Activated CD4-positive, alpha-beta T cell treated with anti-CD3 and anti-CD28 coated beads, Interleukin-2, amount 10 ng/mL, durations not matched to agents 24 days and 14 days (primary cell): ENCODE measurements around the gene GABRG3. TPM values are rescaled to one million over a fixed set of nuclear protein-coding genes. Genes with fewer than 3 reads are reported as not detected.

Source experiments
- DNase-seq: peaks from one replicate; pipeline ENCODE4 v3.0.0; 2022
- H3K27ac Mint-ChIP-seq: one replicate; pipeline ENCODE4 v1.8.0; 2022; ENCODE audit warnings: mild to moderate bottlenecking, mixed read lengths
- H3K27me3 Mint-ChIP-seq: one replicate; pipeline ENCODE4 v1.8.0; 2022; ENCODE audit warnings: mixed read lengths
- H3K36me3 Mint-ChIP-seq: one replicate; pipeline ENCODE4 v1.8.0; 2022; ENCODE audit warnings: low read depth, mild to moderate bottlenecking, mixed read lengths
- H3K4me1 Mint-ChIP-seq: one replicate; pipeline ENCODE4 v1.8.0; 2021; ENCODE audit warnings: mixed read lengths
- H3K4me3 Mint-ChIP-seq: one replicate; pipeline ENCODE4 v1.8.0; 2022; ENCODE audit warnings: mild to moderate bottlenecking, moderate library complexity, mixed read lengths
- H3K9me3 Mint-ChIP-seq: one replicate; pipeline ENCODE4 v1.8.0; 2021; ENCODE audit warnings: mixed read lengths
- intact Hi-C: fragments of 100-400 bp; cut with micrococcal nuclease; formaldehyde crosslinking; loops from one replicate; pipeline ENCODE4 v1.15.1; 2023
- total RNA-seq: library from RNA; stranded (reverse); gene quantifications from 2 replicates; pipeline ENCODE4 v1.2.3, GENCODE V29; 2022

The GABRG3 gene
- total RNA-seq, 1 donor from 2014 or later: not detected

- no peak for DNase-seq
- H3K27ac Mint-ChIP-seq: no peak overlapping the region
- peaks cover 3% of the 10 kb centered on the region for H3K9me3 Mint-ChIP-seq
- no peaks in the 10 kb centered on the region for H3K36me3 Mint-ChIP-seq
- H3K4me1 Mint-ChIP-seq: no peaks in the 10 kb centered on the region
- H3K4me3 Mint-ChIP-seq: no peak overlapping the region
- no peaks in the 10 kb centered on the region for H3K27me3 Mint-ChIP-seq
- intact Hi-C loops: no loop called here
Measured at GRCh38 chr15:27293607-27294006, 322.6 kb downstream of the GABRG3 start.

GRCh38 chr15:27317736-27318135 is 346.8 kb downstream of the GABRG3 start:
- Mint-ChIP-seq H3K36me3 (no peaks in the 10 kb centered on the region), H3K27me3 (no peaks in the 10 kb centered on the region), H3K4me3 (no peak overlapping the region), H3K27ac (no peak overlapping the region), H3K4me1 (no peaks in the 10 kb centered on the region), H3K9me3 (peaks cover 9% of the 10 kb centered on the region)
- DNase-seq: no peak
- intact Hi-C loops: no loop called here

DNA sequence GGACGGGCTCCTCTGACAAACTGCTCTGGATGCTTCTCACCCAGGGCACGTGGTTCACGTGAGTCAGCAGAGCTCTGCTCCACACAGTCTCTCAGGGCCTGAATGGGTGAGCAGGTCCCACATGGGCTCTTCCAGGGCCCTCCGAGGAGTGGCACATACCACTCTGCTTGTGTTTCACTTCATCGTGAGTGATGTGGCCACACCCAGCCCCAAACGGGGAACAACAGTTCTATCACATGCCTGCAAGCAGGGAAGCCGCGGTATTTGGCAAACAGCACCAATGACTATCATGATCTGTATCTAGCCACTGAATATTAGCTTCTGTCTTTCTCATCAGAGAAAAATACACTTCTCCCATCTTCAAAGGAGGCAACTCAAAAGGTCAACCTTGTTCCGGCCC is 352.8 kb downstream of the GABRG3 start:
- DNase-seq: no peak
- H3K4me1 Mint-ChIP-seq: no peaks in the 10 kb centered on the region
- H3K4me3 Mint-ChIP-seq: no peak overlapping the region
- H3K27ac Mint-ChIP-seq: no peak overlapping the region
- no peaks in the 10 kb centered on the region for H3K27me3 Mint-ChIP-seq
- H3K9me3 Mint-ChIP-seq: peaks cover 13% of the 10 kb centered on the region
- intact Hi-C loops: no loop called here
- no peaks in the 10 kb centered on the region for H3K36me3 Mint-ChIP-seq

DNA sequence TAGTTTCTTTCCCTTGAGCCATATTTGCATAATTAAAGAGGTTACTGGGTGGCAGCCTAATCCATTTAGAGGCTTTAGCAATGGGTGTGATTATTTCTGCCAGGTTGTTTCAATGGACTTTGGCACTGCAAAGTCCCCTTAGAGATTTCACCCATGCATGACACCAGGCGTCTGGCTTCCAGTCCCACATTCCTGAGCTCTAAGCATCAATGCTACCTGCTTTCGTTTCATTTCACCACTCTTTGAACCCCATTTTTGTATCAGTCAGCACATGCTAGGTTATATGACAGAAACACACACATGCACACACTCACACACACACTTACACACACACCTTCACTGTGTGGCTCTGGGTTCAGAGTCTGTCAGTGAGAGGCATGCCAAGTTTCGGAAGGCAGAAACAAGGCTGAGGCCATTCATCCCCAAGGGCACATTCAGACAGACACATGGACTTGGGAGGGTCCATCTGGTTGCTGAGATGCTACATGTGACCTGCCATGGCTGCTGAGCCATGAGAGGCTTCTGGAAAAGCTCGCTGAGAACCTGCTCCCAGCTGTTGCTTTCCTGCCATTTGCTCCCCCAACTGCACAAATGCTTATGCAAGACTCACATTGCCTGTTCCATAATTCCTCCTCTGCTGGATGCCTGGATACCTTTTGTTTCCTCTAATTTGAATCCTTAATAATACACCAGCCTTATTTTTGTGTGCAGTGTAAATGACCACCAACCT is 354.1 kb downstream of the GABRG3 start:
- no peaks in the 10 kb centered on the region for H3K4me1 Mint-ChIP-seq
- no peaks in the 10 kb centered on the region for H3K27me3 Mint-ChIP-seq
- no peaks in the 10 kb centered on the region for H3K36me3 Mint-ChIP-seq
- no peak for DNase-seq
- intact Hi-C loops: no loop called here
- peaks cover 3% of the 10 kb centered on the region for H3K9me3 Mint-ChIP-seq
- no peak overlapping the region for H3K27ac Mint-ChIP-seq
- no peak overlapping the region for H3K4me3 Mint-ChIP-seq

DNA sequence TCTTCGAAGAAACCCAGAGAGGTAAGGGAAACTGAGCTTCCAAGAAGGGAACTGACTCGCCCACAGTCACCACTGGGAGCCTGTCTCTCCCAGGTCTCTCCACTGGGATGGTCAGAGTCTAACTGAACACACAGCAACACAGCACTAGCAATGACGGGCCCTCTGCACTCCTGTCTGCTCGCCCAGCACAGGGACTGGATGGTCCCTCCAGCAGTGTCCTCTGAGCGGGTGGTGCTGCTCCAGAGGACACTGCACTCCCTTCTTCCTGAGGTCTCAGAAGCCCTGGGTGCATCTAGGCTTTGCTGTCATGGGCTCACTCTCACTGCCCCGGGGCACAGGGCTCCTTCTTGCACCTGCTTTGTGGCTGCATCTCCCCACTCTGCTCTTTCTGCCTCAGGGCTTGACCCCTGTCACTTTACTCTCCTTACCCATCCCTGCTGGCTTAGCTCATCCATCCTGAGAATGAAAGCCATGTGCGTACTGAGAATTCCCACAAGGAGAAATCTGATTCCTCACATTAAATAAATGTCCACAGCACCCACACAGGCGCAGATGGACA is 356.6 kb downstream of the GABRG3 start:
- H3K27me3 Mint-ChIP-seq: no peaks in the 10 kb centered on the region
- H3K36me3 Mint-ChIP-seq: no peaks in the 10 kb centered on the region
- intact Hi-C loops: no loop called here
- no peak for DNase-seq
- H3K27ac Mint-ChIP-seq: no peak overlapping the region
- peaks cover 6% of the 10 kb centered on the region for H3K9me3 Mint-ChIP-seq
- no peaks in the 10 kb centered on the region for H3K4me1 Mint-ChIP-seq
- H3K4me3 Mint-ChIP-seq: no peak overlapping the region

GRCh38 chr15:27328186-27328585 is 357.2 kb downstream of the GABRG3 start:
- DNase-seq: no peak
- intact Hi-C loops: no loop called here
- H3K9me3 Mint-ChIP-seq: peaks cover 6% of the 10 kb centered on the region
- H3K4me1 Mint-ChIP-seq: no peaks in the 10 kb centered on the region
- no peak overlapping the region for H3K4me3 Mint-ChIP-seq
- H3K27me3 Mint-ChIP-seq: no peaks in the 10 kb centered on the region
- no peak overlapping the region for H3K27ac Mint-ChIP-seq
- no peaks in the 10 kb centered on the region for H3K36me3 Mint-ChIP-seq

DNA sequence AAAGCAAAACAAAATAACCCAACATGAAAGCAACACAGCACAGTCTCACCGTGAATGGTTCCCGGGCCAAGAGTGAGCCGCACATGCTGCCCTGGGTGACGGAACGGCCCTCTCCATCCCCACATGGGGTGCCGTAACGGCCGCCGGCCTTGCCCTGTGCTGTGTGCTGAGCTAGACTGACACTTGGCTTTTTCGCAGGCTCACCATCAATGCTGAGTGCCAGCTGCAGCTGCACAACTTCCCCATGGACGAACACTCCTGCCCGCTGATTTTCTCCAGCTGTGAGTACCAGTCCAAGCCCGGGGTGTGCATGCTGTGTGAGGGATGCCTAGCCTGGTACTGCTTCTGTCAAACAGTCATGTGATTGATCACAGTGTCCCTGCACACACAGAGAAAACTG is 357.6 kb downstream of the GABRG3 start:
- Mint-ChIP-seq H3K4me3 (no peak overlapping the region), H3K27ac (no peak overlapping the region), H3K27me3 (no peaks in the 10 kb centered on the region), H3K4me1 (no peaks in the 10 kb centered on the region), H3K36me3 (no peaks in the 10 kb centered on the region), H3K9me3 (peaks cover 6% of the 10 kb centered on the region)
- intact Hi-C loops: no loop called here
- DNase-seq: no peak

- no peak overlapping the region for H3K4me3 Mint-ChIP-seq
- no peak for DNase-seq
- no peaks in the 10 kb centered on the region for H3K36me3 Mint-ChIP-seq
- peaks cover 3% of the 10 kb centered on the region for H3K9me3 Mint-ChIP-seq
- H3K27ac Mint-ChIP-seq: no peak overlapping the region
- intact Hi-C loops: no loop called here
- H3K27me3 Mint-ChIP-seq: no peaks in the 10 kb centered on the region
- no peaks in the 10 kb centered on the region for H3K4me1 Mint-ChIP-seq
Measured at GRCh38 chr15:27330326-27330725, 359.3 kb downstream of the GABRG3 start.

- H3K27ac Mint-ChIP-seq: no peak overlapping the region
- intact Hi-C loops: no loop called here
Measured at GRCh38 chr15:27336676-27337075, 365.7 kb downstream of the GABRG3 start.

GRCh38 chr15:27339138-27339537 is 368.2 kb downstream of the GABRG3 start:
- H3K4me3 Mint-ChIP-seq: no peak overlapping the region
- H3K27ac Mint-ChIP-seq: no peak overlapping the region
- no peaks in the 10 kb centered on the region for H3K27me3 Mint-ChIP-seq
- no peaks in the 10 kb centered on the region for H3K36me3 Mint-ChIP-seq
- intact Hi-C loops: no loop called here
- no peaks in the 10 kb centered on the region for H3K4me1 Mint-ChIP-seq
- no peak for DNase-seq
- peaks cover 3% of the 10 kb centered on the region for H3K9me3 Mint-ChIP-seq

More at GRCh38 chr15:27336676-27337075, 365.7 kb downstream of the GABRG3 start:
- no peak for DNase-seq
- Mint-ChIP-seq H3K36me3 (no peaks in the 10 kb centered on the region), H3K9me3 (peaks cover 3% of the 10 kb centered on the region), H3K4me3 (no peak overlapping the region), H3K27me3 (no peaks in the 10 kb centered on the region), H3K4me1 (no peaks in the 10 kb centered on the region)

DNA sequence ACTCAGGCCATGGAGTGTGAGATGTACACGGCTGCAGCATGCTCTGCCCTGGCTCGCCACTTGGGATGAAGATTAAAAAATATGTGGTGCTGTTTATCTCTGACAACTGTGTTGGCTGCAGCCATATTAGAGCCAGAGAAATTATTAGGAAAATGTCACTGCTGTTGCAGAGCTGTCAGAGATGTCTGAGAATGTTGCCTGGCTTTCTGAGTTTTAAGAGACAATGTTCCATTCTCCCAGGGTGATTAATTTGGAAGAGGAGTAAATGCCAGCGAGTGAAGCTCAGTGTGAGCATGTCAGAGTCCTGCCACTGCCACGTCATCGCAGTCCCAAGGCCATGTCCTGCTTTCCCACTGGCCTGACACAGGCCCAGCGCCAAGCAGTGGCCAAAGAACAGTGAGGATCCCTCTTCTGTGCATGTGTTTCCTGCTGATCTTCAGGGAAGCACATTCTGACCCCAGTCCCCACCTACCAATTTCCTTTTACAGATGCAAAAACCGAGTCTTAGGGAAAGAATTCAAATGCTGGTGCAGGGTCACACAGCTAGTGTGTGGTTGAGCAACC is 370.9 kb downstream of the GABRG3 start:
- no peaks in the 10 kb centered on the region for H3K4me1 Mint-ChIP-seq
- no peaks in the 10 kb centered on the region for H3K36me3 Mint-ChIP-seq
- intact Hi-C loops: no loop called here
- no peak for DNase-seq
- H3K4me3 Mint-ChIP-seq: no peak overlapping the region
- no peaks in the 10 kb centered on the region for H3K27me3 Mint-ChIP-seq
- no peak overlapping the region for H3K27ac Mint-ChIP-seq
- H3K9me3 Mint-ChIP-seq: no peaks in the 10 kb centered on the region

DNA sequence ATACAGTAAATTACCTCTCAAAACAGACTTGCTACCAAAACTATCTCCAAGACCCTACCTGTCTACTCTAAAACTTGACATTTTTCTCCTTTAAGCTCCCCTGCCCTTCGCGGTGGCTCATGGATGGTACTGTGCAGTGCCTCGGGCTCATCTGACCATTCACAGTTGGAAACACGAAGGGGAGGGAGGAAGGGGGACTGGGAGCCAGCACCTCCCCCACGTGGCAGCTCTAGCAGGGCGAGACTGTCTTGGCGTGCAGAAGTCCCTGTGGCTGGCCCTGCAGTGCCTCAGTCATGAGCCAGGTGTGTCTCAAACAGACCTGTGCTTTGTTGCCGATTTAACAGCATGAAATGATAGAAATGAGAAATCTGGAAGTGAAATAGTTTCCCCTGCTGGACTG is 372.0 kb downstream of the GABRG3 start:
- Mint-ChIP-seq H3K4me1 (no peaks in the 10 kb centered on the region), H3K36me3 (no peaks in the 10 kb centered on the region), H3K9me3 (no peaks in the 10 kb centered on the region), H3K4me3 (no peak overlapping the region), H3K27me3 (no peaks in the 10 kb centered on the region), H3K27ac (no peak overlapping the region)
- intact Hi-C loops: no loop called here
- DNase-seq: no peak

- intact Hi-C loops: no loop called here
- H3K27ac Mint-ChIP-seq: no peak overlapping the region
- no peaks in the 10 kb centered on the region for H3K4me1 Mint-ChIP-seq
Measured at GRCh38 chr15:27352136-27352535, 381.2 kb downstream of the GABRG3 start.

GRCh38 chr15:27353856-27354255 is 382.9 kb downstream of the GABRG3 start:
- Mint-ChIP-seq H3K36me3 (no peaks in the 10 kb centered on the region), H3K27me3 (no peaks in the 10 kb centered on the region), H3K4me1 (no peaks in the 10 kb centered on the region), H3K9me3 (no peaks in the 10 kb centered on the region), H3K27ac (no peak overlapping the region), H3K4me3 (no peak overlapping the region)
- intact Hi-C loops: no loop called here
- DNase-seq: no peak

More at GRCh38 chr15:27352136-27352535, 381.2 kb downstream of the GABRG3 start:
- H3K9me3 Mint-ChIP-seq: no peaks in the 10 kb centered on the region
- no peak overlapping the region for H3K4me3 Mint-ChIP-seq
- H3K36me3 Mint-ChIP-seq: no peaks in the 10 kb centered on the region
- no peak for DNase-seq
- H3K27me3 Mint-ChIP-seq: no peaks in the 10 kb centered on the region
